Measurements from ENCODE around the gene PSD2. TPM values are rescaled to one million over a fixed set of nuclear protein-coding genes. Genes with fewer than 3 reads are reported as not detected.

PSD2 gene
- total and polyA plus RNA-seq, 2 of the 13 experiments (the other 11 are each of a cell fraction or from before 2014, with no cell fraction given), result 0.07 TPM; not detected in 1

DNA sequence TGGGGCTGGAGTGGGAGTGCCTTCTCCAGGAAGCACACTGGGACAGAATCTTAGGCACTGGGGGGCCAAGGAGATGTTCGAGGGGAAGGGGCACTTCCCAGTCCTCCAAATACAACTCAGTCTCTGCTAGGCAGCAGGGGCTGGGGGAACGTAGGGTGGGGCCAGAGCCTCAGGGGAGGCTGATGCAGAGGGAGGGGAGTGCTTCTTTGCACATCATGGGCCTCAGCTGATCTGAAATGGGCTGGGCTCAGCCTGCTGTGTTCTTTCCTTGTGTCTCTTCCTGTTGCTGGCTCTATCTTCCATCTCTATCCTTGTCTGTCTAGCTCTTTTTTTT lies 15.6 kb downstream of the PSD2 start (continued):
- TF ChIP-seq FOSL2 (CRISPR knock-in tag; IDR thresholded peaks at IDR 0.05), result no peak
- no peak for TF ChIP-seq HOXD1 (CRISPR knock-in tag; IDR thresholded peaks at IDR 0.05)
- TF ChIP-seq ZNF20 (CRISPR knock-in tag; IDR thresholded peaks at IDR 0.05), result no peak
- no peak for TF ChIP-seq POLR2G (IDR thresholded peaks at IDR 0.05; ENCODE audit: low read depth, low read length)
- TF ChIP-seq EED (CRISPR knock-in tag; IDR thresholded peaks at IDR 0.05), result no peak
- TF ChIP-seq ZNF75D (CRISPR knock-in tag; IDR thresholded peaks at IDR 0.05; ENCODE audit: borderline replicate concordance), result no peak

- FAIRE-seq (no peak), ATAC-seq (no peak), DNase-seq (ENCODE audit: low spot score) (no peak)
- Histone ChIP-seq H3K9me3 (ENCODE audit: low read length) (no peaks in the 10 kb centered on the region), H3K27me3 (ENCODE audit: control insufficient read depth in 1 of 2, insufficient read depth in 2 of 2, low read length in 2 of 2) (peaks cover 22 to 56% of the 10 kb centered on the region in 2 experiments; a peak in 4 of 5 replicates), H4K20me1 (ENCODE audit: insufficient read depth, low read length) (peaks cover 2% of the 10 kb centered on the region; the same call in 1 of the 2 replicates), H3K9ac (ENCODE audit: insufficient read depth, low read depth, low read length) (no peak overlapping the region), H3K4me2 (ENCODE audit: low read depth, low read length) (no peak overlapping the region), H3K4me1 (ENCODE audit: insufficient read depth, low read length) (no peaks in the 10 kb centered on the region), H3K79me2 (ENCODE audit: insufficient read depth, low read length) (no peaks in the 10 kb centered on the region), H3K27ac (ENCODE audit: extremely low read length, insufficient read depth, low read length) (no peak overlapping the region), H3K4me3 (replicated peaks in 1 of 3; ENCODE audit: insufficient read depth in 1 of 3, low read depth in 2 of 3, low read length in 3 of 3) (no peak overlapping the region), H2AFZ (ENCODE audit: low read length) (no peak overlapping the region), H3K36me3 (replicated peaks in 1 of 2; ENCODE audit: control insufficient read depth in 1 of 2, insufficient read depth in 2 of 2, low read length in 2 of 2) (no peaks in the 10 kb centered on the region)
- CTCF ChIA-PET (ENCODE audit: low intra/inter-chr PET ratio, low total read pairs), result no interaction called here
- intact Hi-C loops (cut with micrococcal nuclease; ENCODE audit: unreplicated experiment) (no loop called here), in situ Hi-C loops (cut with HindIII; ENCODE audit: extremely low pct_ligation_motif_present, low pct_unique_long_range_greater_than_20kb) (no loop called here)
- WGBS (ENCODE audit: low lambda C conversion rate), result 33% methylated on average over 3 of the region's 5 CpGs
- no TSS peak for BruUV-seq (replicated peaks)
- TF ChIP-seq ZNF724P (CRISPR knock-in tag; IDR thresholded peaks at IDR 0.05; ENCODE audit: borderline replicate concordance) (no peak), ONECUT2 (CRISPR knock-in tag; IDR thresholded peaks at IDR 0.05) (no peak), IKZF5 (CRISPR knock-in tag; IDR thresholded peaks at IDR 0.05) (no peak), THAP11 (CRISPR knock-in tag; IDR thresholded peaks at IDR 0.05) (no peak), ZFP36L1 (CRISPR knock-in tag; IDR thresholded peaks at IDR 0.05) (no peak), KDM2A (CRISPR knock-in tag; IDR thresholded peaks at IDR 0.05; ENCODE audit: borderline replicate concordance, low read depth) (no peak), ZMAT3 (CRISPR knock-in tag; conservative IDR thresholded peaks at IDR 0.05) (no peak), ARNT (IDR thresholded peaks at IDR 0.05) (no peak)
- TF ChIP-seq, protein P1, sequence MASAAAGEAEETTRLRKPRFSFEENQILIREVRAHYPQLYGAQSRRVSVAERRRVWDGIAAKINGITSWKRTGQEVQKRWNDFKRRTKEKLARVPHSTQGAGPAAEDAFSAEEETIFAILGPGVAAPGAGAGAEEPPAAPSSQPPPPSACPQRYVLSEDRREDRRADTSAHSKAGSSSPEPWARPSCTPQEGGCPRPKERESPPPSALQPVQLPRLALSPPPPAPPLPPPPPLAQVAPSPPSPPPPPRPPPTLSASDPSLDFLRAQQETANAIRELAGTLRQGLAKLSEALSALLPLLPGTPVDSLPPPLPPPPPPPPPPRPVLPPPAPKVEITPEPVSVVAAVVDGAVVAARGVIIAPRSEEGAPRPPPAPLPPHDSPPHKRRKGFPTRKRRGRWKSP (CRISPR knock-in tag; IDR thresholded peaks at IDR 0.05), result no peak
- POLR2A ChIA-PET, result no interaction called here
Measured at GRCh38 chr5:139812323-139812722, 16.7 kb downstream of the PSD2 start.

All from HepG2 (cell line).